K562 (cell line): Measurements from ENCODE around the gene KHDC1L. TPM values are rescaled to one million over a fixed set of nuclear protein-coding genes. Genes with fewer than 3 reads are reported as not detected.

Experiments used
- ATAC-seq: fragments of 200-7000 bp; cut with Tn5 transposase; 3 replicates; pipeline ENCODE4 v1.9.1; 2020; ENCODE audit warnings: moderate library complexity
- BruUV-seq: library from RNA; stranded (reverse); fragments of 400-500 nt; replicated peaks from 2 replicates; lab custom pipeline; 2021; lab: Mats Ljungman, UMichigan
- CTCF ChIA-PET: fragments of 300-600 bp; formaldehyde crosslinking; extraction: SDS; loops from one replicate; lab custom pipeline; 2021; ENCODE audit warnings: low intra/inter-chr PET ratio; lab: Yijun Ruan, JAX
- POLR2A ChIA-PET: fragments of 300-600, 350-650 bp; sonication (Branson Sonifier 250); formaldehyde crosslinking; extraction: SDS; loops from one replicate; lab custom pipeline; 2021; ENCODE audit warnings: antibody characterized with exemption, inconsistent platforms; lab: Yijun Ruan, JAX
- DNase-seq, 4 experiments: peaks; one replicate each; pipeline versions ENCODE4 v3.0.0 to v3.0.0-alpha.2; 2011 to 2018; ENCODE audit warnings: low spot score in 3 of 4, mixed read lengths in 3 of 4; ENCODE audit errors: extremely low read depth in 1 of 4
- FAIRE-seq: peaks from 2 replicates; lab custom pipeline; 2011; peaks lifted over from hg19 to GRCh38; lab: Jason Lieb, UNC
- H2AFZ ChIP-seq: 2 replicates; pipeline ENCODE4 v1.6.0; 2011; ENCODE audit warnings: low read depth, low read length, control low read depth, inconsistent platforms
- H3K27ac ChIP-seq: fragments of 200-600 bp; 3 replicates; pipeline ENCODE4 v1.8.0; 2011; ENCODE audit warnings: low read depth, mild to moderate bottlenecking, control low read depth, inconsistent platforms, low read length, moderate library complexity, mixed read lengths; ENCODE audit errors: extremely low read depth
- H3K27me3 ChIP-seq, 2 experiments: fragments of 300-600 bp in 1 of 2; 2 replicates in 1 of 2; 3 replicates in 1 of 2; pipeline versions ENCODE4 v1.6.0 to v1.8.0; 2011; ENCODE audit warnings: inconsistent platforms in 2 of 2, low read length in 2 of 2, mild to moderate bottlenecking in 1 of 2, mixed read lengths in 1 of 2, moderate library complexity in 1 of 2; ENCODE audit not compliant: control insufficient read depth in 2 of 2, insufficient read depth in 2 of 2
- H3K36me3 ChIP-seq: fragments of 300-600 bp; 3 replicates; pipeline ENCODE4 v1.8.0; 2011; ENCODE audit warnings: mild to moderate bottlenecking, low read length, inconsistent platforms; ENCODE audit not compliant: control insufficient read depth, insufficient read depth
- H3K4me1 ChIP-seq, 2 experiments: fragments of 200-600 bp in 1 of 2; replicated peaks in 1 of 2; 2 replicates in 1 of 2; 3 replicates in 1 of 2; pipeline versions ENCODE4 v1.5.1 to v1.8.0; 2011; ENCODE audit warnings: inconsistent platforms in 2 of 2, low read length in 2 of 2, mild to moderate bottlenecking in 1 of 2, mixed read lengths in 1 of 2, moderate library complexity in 1 of 2; ENCODE audit not compliant: control insufficient read depth in 2 of 2, insufficient read depth in 2 of 2
- H3K4me2 ChIP-seq: 2 replicates; pipeline ENCODE4 v1.6.1; 2011; ENCODE audit warnings: low read length, control low read depth, inconsistent platforms, mixed read lengths; ENCODE audit not compliant: insufficient read depth
- H3K4me3 ChIP-seq: fragments of 200-600 bp; sonication (generic), shearing (Covaris generic); 2 replicates; pipeline ENCODE4 v1.5.1; 2016; ENCODE audit warnings: control low read depth, inconsistent platforms
- H3K79me2 ChIP-seq: fragments of 200-600 bp; 3 replicates; pipeline ENCODE4 v1.8.0; 2011; ENCODE audit warnings: low read length, inconsistent platforms; ENCODE audit not compliant: control insufficient read depth, insufficient read depth
- H3K9ac ChIP-seq, 2 experiments: 2 replicates each; pipeline versions ENCODE4 v1.6.0 to v1.6.1; 2011; ENCODE audit warnings: low read depth in 2 of 2, low read length in 2 of 2, control low read depth in 1 of 2, inconsistent platforms in 1 of 2, mild to moderate bottlenecking in 1 of 2, mixed read lengths in 1 of 2; ENCODE audit not compliant: insufficient read depth in 1 of 2
- H3K9me1 ChIP-seq: one replicate; pipeline ENCODE4 v1.6.0; 2011; ENCODE audit warnings: inconsistent platforms, mild to moderate bottlenecking, low read length, moderate library complexity; ENCODE audit not compliant: control insufficient read depth, insufficient read depth
- H3K9me3 ChIP-seq: replicated peaks from 2 replicates; pipeline ENCODE4 v1.5.1; 2011; ENCODE audit warnings: low read depth, low read length, inconsistent platforms; ENCODE audit not compliant: control insufficient read depth, insufficient read depth
- H4K20me1 ChIP-seq: replicated peaks from 2 replicates; pipeline ENCODE4 v1.6.1; 2011; ENCODE audit warnings: low read length, inconsistent platforms, mixed read lengths; ENCODE audit not compliant: control insufficient read depth, insufficient read depth
- CBFB ChIP-seq: sonication (generic); formaldehyde crosslinking; IDR thresholded peaks from 2 replicates; pipeline ENCODE4 v1.4.0; 2020; ENCODE audit warnings: mild to moderate bottlenecking, missing genetic modification reagents
- FOXA3 ChIP-seq, 2 experiments: fragments of 450-650 bp in 1 of 2; sonication (generic) in 1 of 2; formaldehyde crosslinking; IDR thresholded peaks in 1 of 2; conservative IDR thresholded peaks in 1 of 2; 2 replicates each; pipeline versions ENCODE4 v1.4.0 to v1.8.0; 2020 to 2022; ENCODE audit warnings: mild to moderate bottlenecking in 2 of 2, missing genetic modification reagents in 1 of 2
- HINFP ChIP-seq: fragments of 450-650 bp; conservative IDR thresholded peaks from 2 replicates; pipeline ENCODE4 v1.6.1; 2016; ENCODE audit warnings: missing genetic modification characterization, low read depth, mild to moderate bottlenecking, control low read depth, missing compliant biosample characterization
- ILK ChIP-seq: fragments of 450-650 bp; IDR thresholded peaks from 2 replicates; pipeline ENCODE4 v1.6.1; 2016; ENCODE audit warnings: missing genetic modification characterization, low read depth, mild to moderate bottlenecking, missing compliant biosample characterization, moderate library complexity, borderline replicate concordance
- NFRKB ChIP-seq: fragments of 450-650 bp; IDR thresholded peaks from 2 replicates; pipeline ENCODE4 v1.6.1; 2016; ENCODE audit warnings: low read depth
- NFXL1 ChIP-seq: fragments of 450-650 bp; formaldehyde crosslinking; IDR thresholded peaks from 2 replicates; pipeline ENCODE4 v1.4.0; 2021; ENCODE audit warnings: mild to moderate bottlenecking
- XRCC3 ChIP-seq: fragments of 450-650 bp; IDR thresholded peaks from 2 replicates; pipeline ENCODE4 v1.6.1; 2017; ENCODE audit warnings: mild to moderate bottlenecking, moderate library complexity
- ZNF121 ChIP-seq: sonication (generic); formaldehyde crosslinking; conservative IDR thresholded peaks from 2 replicates; pipeline ENCODE4 v1.8.0; 2022; ENCODE audit warnings: missing genetic modification reagents
- ZNF511 ChIP-seq: sonication (generic); formaldehyde crosslinking; IDR thresholded peaks from 2 replicates; pipeline ENCODE4 v1.8.0; 2022; ENCODE audit warnings: mild to moderate bottlenecking, missing genetic modification reagents
- WGBS: fragments of 100-300 bp; shearing (Covaris generic); methylation state at CpG from one replicate; pipeline ENCODE4 v1.1.6; 2016; ENCODE audit warnings: low coverage, mixed read lengths; ENCODE audit not compliant: insufficient coverage; ENCODE audit errors: missing lambda C conversion rate; 5-methylcytosine and 5-hydroxymethylcytosine counted together
- in situ Hi-C: fragments of 300-500 bp; cut with MboI; formaldehyde crosslinking; loops from 4 replicates; pipeline ENCODE4 v1.15.0; 2018; ENCODE audit warnings: inconsistent platforms, mixed read lengths
- intact Hi-C: fragments of 100-400 bp; cut with micrococcal nuclease; formaldehyde crosslinking; loops from 2 replicates; pipeline ENCODE4 v1.14.2; 2022
- polyA plus RNA-seq, 8 experiments: library from polyadenylated mRNA; depleted of rRNA in 4 of 8; stranded (reverse) in 5 of 8; unstranded in 3 of 8; fragments of >200 nt; fragmentation: Nextera tagmentation in 2 of 8; fragmentation: Illumina TruSeq in 1 of 8; extraction: Ambion mirVana in 2 of 8; extraction: Trizol in 1 of 8; gene quantifications; 2 replicates each; pipeline versions ENCODE4 v1.2.1 to v1.2.3, GENCODE V29; 2011 to 2014; ENCODE audit warnings: inconsistent platforms in 1 of 8, missing spikeins in 1 of 8
- total RNA-seq, 7 experiments: library from RNA; depleted of rRNA in 6 of 7; stranded (reverse); fragments of >200 nt in 6 of 7; fragmentation: Illumina TruSeq in 2 of 7; extraction: Trizol in 2 of 7; gene quantifications; 2 replicates each; pipeline versions ENCODE4 v1.2.1 to v1.2.3, GENCODE V29; 2011 to 2021; ENCODE audit warnings: low replicate concordance in 1 of 7

KHDC1L gene
- total and polyA plus RNA-seq, 9 of the 15 experiments (the other 6 are each of a cell fraction or from before 2014, with no cell fraction given), result 0.33 to 1.9 (median 0.54) TPM

- Histone ChIP-seq H3K9ac (no peak overlapping the region), H3K4me2 (no peak overlapping the region), H4K20me1 (no peaks in the 10 kb centered on the region), H3K9me1 (no peaks in the 10 kb centered on the region), H3K27ac (no peak overlapping the region), H3K9me3 (no peaks in the 10 kb centered on the region), H3K36me3 (no peaks in the 10 kb centered on the region), H3K27me3 (peaks cover 2 to 9% of the 10 kb centered on the region in 2 experiments; a peak in 2 of 5 replicates)
- intact Hi-C loops, result no loop called here
- in situ Hi-C loops, result no loop called here
- ATAC-seq (no peak), DNase-seq (no peak)
- 2% methylated on average over 5 of the region's 5 CpGs for WGBS
- TF ChIP-seq HINFP (tag) (no peak), XRCC3 (no peak), ZNF121 (CRISPR knock-in tag) (no peak), FOXA3 (CRISPR knock-in tag; conservative IDR thresholded peaks at IDR 0.05 in 1 of 2, IDR thresholded peaks at IDR 0.05 in 1 of 2) (no peak), CBFB (CRISPR knock-in tag) (no peak), NFXL1 (CRISPR knock-in tag) (no peak), NFRKB (no peak), ZNF511 (CRISPR knock-in tag) (no peak), ILK (tag) (no peak)
- TF ChIP-seq, all 486 proteins: peak for 0
- no peak overlapping the region for H2AFZ ChIP-seq
- no peaks in the 10 kb centered on the region for H3K79me2 ChIP-seq
- ChIA-PET POLR2A (interaction anchor here (0.7 kb wide), 2 partner anchors 9 to 28 kb away, joined by 3 to 4 read pairs; no protein-coding TSS in a partner anchor), CTCF (no interaction called here)
- H3K4me1 ChIP-seq, result no peaks in the 10 kb centered on the region
- no peak overlapping the region for H3K4me3 ChIP-seq
- BruUV-seq, result no TSS peak
- FAIRE-seq, result no peak
Measured at GRCh38 chr6:73236144-73236750, 11.0 kb upstream of the KHDC1L start.
